ENCODE results near the gene LIPC. TPM values are rescaled to one million over a fixed set of nuclear protein-coding genes. Genes with fewer than 3 reads are reported as not detected.

Gene LIPC
- total RNA-seq, 4 donors from 2014 or later = 0.47 TPM; not detected in 3

DNA sequence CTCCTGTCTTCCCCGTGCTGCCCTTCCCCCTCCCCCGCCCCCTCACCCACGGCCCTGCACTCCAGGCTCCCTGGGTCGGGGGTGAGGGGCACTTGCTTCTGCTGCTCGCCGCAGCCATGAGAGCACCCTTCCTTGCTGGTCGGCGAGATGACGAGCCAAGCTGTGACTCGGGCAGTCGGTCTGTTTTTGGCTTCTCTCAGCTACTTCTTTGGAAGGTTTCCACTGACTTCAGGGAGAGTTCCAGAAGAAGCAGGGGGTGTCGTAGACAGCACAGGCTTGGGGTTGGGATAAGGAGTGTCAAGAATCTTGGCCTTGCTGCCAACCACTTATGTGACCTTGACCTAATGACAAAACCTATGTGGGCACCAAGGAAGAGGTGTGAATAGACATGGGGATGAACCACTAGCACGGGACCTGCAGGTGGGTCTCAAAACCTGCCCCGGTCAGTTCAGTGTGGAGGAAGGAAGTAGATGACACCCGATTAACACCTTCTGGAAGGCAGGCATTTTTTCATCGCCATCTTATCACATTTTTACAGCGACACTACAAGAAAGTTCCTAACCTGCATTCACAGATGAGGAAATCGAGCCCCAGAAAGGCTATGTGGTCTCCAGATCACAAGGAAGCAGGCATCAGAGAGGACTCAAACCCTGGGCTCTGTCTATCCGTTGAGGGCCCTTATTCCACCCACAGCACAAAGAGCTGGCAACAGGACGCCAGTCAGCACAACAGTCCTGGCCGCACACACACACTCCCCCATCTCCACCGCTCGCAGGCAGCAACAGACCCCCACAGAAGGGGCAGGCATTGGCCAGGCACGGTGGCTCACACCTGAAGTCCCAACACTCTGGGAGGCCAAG, 120.9 kb downstream of the LIPC start:
- no peaks in the 10 kb centered on the region for H3K9me3 ChIP-seq
- H3K36me3 ChIP-seq = no peaks in the 10 kb centered on the region
- no peak overlapping the region for H3K27ac ChIP-seq
- in situ Hi-C loops (cut with MboI; ENCODE audit: low sequenced_read_pairs in 4 of 4) = no loop called here
- peaks cover 10 to 24% of the 10 kb centered on the region in 2 donors for H3K4me1 ChIP-seq
- H3K27me3 ChIP-seq = no peaks in the 10 kb centered on the region
- no peak for DNase-seq
- no peak overlapping the region for H3K4me3 ChIP-seq
- intact Hi-C loops (cut with DNase I; ENCODE audit: low total_unique reads) = no loop called here
- ATAC-seq = no peak
- TF ChIP-seq, protein P1, sequence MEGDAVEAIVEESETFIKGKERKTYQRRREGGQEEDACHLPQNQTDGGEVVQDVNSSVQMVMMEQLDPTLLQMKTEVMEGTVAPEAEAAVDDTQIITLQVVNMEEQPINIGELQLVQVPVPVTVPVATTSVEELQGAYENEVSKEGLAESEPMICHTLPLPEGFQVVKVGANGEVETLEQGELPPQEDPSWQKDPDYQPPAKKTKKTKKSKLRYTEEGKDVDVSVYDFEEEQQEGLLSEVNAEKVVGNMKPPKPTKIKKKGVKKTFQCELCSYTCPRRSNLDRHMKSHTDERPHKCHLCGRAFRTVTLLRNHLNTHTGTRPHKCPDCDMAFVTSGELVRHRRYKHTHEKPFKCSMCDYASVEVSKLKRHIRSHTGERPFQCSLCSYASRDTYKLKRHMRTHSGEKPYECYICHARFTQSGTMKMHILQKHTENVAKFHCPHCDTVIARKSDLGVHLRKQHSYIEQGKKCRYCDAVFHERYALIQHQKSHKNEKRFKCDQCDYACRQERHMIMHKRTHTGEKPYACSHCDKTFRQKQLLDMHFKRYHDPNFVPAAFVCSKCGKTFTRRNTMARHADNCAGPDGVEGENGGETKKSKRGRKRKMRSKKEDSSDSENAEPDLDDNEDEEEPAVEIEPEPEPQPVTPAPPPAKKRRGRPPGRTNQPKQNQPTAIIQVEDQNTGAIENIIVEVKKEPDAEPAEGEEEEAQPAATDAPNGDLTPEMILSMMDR (IDR thresholded peaks at IDR 0.05 in 4 of 5, conservative IDR thresholded peaks at IDR 0.05 in 1 of 5) = no peak
- TF ChIP-seq POLR2A (IDR thresholded peaks at IDR 0.05) = no peak

GRCh38 chr15:58553365-58553918, 121.7 kb downstream of the LIPC start:
- no peak overlapping the region for H3K27ac ChIP-seq
- TF ChIP-seq, protein P1 (IDR thresholded peaks at IDR 0.05 in 4 of 5, conservative IDR thresholded peaks at IDR 0.05 in 1 of 5) = no peak
- TF ChIP-seq POLR2A (IDR thresholded peaks at IDR 0.05) = no peak
- H3K4me3 ChIP-seq = no peak overlapping the region
- peaks cover 8 to 19% of the 10 kb centered on the region in 2 donors for H3K4me1 ChIP-seq
- in situ Hi-C loops (cut with MboI; ENCODE audit: low sequenced_read_pairs in 4 of 4) (no loop called here), intact Hi-C loops (cut with DNase I; ENCODE audit: low total_unique reads) (no loop called here)
- H3K27me3 ChIP-seq = no peaks in the 10 kb centered on the region
- ATAC-seq (no peak), DNase-seq (no peak)
- no peaks in the 10 kb centered on the region for H3K36me3 ChIP-seq
- H3K9me3 ChIP-seq = no peaks in the 10 kb centered on the region

DNA sequence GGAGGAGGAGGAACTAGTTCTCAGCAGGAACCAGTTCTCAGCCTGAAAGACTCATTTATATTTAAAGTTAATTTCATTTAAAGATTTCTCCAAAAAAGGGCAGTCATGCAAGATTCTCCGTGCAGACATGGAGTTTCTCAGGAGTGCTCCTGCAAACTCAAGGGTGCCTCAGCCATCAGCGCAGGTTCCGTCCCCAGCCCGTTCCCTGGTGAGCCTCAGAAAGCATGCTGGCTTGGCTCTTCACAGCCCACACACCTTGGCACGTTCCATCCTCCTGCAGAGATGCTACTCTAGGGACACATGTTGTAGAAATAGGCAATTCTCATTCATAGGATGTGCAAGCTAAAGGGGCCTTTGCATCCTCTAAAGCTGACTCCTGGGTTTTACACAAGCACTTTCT, 123.0 kb downstream of the LIPC start:
- H3K4me1 ChIP-seq = peaks cover 3 to 6% of the 10 kb centered on the region in 2 donors
- intact Hi-C loops (cut with DNase I; ENCODE audit: low total_unique reads) = no loop called here
- H3K27ac ChIP-seq = no peak overlapping the region
- H3K27me3 ChIP-seq = no peaks in the 10 kb centered on the region
- in situ Hi-C loops (cut with MboI; ENCODE audit: low sequenced_read_pairs in 4 of 4) = no loop called here
- ATAC-seq = no peak
- no peak for DNase-seq
- no peaks in the 10 kb centered on the region for H3K9me3 ChIP-seq
- no peak overlapping the region for H3K4me3 ChIP-seq
- TF ChIP-seq, protein P1 (IDR thresholded peaks at IDR 0.05 in 4 of 5, conservative IDR thresholded peaks at IDR 0.05 in 1 of 5) = no peak
- TF ChIP-seq POLR2A (IDR thresholded peaks at IDR 0.05) = no peak
- H3K36me3 ChIP-seq = no peaks in the 10 kb centered on the region

DNA sequence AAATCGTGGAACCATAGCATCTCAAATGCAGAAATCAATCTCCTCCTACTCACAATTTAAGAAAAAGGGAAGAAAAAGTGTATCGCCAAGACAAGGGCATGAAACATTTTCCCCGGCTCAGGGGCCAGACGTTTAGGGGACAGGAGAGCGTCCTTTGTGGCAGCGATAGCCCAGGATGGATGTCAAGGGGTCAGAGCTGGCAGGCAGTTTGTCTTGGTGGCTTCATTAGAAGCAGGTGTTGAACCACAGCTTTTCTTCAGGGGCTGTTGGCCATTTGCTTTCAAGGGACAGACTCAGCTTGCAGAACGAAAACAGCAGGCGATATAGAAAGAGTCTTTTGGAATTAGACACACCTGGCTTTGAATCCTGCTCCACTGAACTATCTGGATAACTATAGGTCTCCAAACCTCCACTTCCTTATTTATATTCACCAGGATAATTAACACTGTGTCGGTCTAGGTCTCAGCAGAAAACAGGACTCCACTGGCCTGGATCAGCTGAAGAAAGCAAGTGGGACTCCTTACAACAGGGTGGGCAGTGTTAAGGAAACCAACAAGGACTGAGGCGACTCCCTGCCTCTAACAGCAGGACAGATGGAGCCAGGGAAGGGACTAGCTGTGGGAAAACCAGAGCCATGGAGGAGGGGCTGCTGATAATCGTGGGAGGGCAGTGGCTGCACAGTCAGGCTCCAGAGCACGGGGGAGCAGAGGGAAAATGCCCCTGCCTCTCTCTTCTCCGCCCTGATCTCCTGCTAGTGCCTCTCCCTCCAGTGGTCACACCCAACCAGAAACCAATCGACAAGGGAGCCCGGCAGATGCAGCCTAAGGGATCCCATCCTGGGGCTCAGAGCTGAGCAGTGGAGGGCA, 123.6 kb downstream of the LIPC start:
- H3K27ac ChIP-seq = no peak overlapping the region
- intact Hi-C loops (cut with DNase I; ENCODE audit: low total_unique reads) = no loop called here
- DNase-seq = no peak
- no peaks in the 10 kb centered on the region for H3K4me1 ChIP-seq
- ATAC-seq = no peak
- TF ChIP-seq POLR2A (IDR thresholded peaks at IDR 0.05) = no peak
- TF ChIP-seq, protein P1 (IDR thresholded peaks at IDR 0.05 in 4 of 5, conservative IDR thresholded peaks at IDR 0.05 in 1 of 5) = no peak
- in situ Hi-C loops (cut with MboI; ENCODE audit: low sequenced_read_pairs in 4 of 4) = no loop called here
- no peaks in the 10 kb centered on the region for H3K9me3 ChIP-seq
- H3K4me3 ChIP-seq = no peak overlapping the region
- H3K27me3 ChIP-seq = no peaks in the 10 kb centered on the region
- no peaks in the 10 kb centered on the region for H3K36me3 ChIP-seq
